HG02943 (cell line): ENCODE results near the gene VSIG4.
"Not testable (repeated sequence)": the region's sequence is repeated elsewhere in the genome, so short reads cannot be mapped to it uniquely, and the experiment has no call there.

Experiments used
- ATAC-seq: cut with Tn5 transposase; IDR thresholded peaks from one replicate; pipeline ENCODE4 v1.9.1; 2021; ENCODE audit warnings: mild to moderate bottlenecking, low read depth, moderate library complexity; ENCODE audit not compliant: unreplicated experiment

Gene VSIG4, protein sequence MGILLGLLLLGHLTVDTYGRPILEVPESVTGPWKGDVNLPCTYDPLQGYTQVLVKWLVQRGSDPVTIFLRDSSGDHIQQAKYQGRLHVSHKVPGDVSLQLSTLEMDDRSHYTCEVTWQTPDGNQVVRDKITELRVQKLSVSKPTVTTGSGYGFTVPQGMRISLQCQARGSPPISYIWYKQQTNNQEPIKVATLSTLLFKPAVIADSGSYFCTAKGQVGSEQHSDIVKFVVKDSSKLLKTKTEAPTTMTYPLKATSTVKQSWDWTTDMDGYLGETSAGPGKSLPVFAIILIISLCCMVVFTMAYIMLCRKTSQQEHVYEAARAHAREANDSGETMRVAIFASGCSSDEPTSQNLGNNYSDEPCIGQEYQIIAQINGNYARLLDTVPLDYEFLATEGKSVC

DNA sequence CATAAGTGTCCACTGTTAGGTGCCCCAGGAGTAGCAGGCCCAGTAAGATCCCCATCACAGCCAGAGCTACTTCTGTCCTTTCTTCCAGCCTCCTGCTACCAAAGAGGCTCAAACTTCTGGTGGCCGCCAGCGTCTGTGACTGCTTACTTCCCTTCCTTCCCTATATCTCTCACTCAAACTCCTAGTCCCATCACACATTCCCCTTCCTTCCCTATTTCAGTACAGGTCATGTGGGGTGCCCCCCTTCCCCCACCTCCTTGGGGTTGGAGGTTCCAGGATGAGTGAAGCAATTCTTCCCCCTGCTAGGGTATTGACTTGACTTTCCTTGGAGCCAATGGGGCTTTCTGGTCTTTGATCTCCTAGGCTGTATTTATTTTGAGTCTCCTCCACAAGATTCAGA is at the start of gene VSIG4:
Gene VSIG4, minus strand, starts transcription at position 137 of the 400 bp plus-strand sequence. Its CDS starts 82 bp downstream, at position 55.
- no peak for ATAC-seq

DNA sequence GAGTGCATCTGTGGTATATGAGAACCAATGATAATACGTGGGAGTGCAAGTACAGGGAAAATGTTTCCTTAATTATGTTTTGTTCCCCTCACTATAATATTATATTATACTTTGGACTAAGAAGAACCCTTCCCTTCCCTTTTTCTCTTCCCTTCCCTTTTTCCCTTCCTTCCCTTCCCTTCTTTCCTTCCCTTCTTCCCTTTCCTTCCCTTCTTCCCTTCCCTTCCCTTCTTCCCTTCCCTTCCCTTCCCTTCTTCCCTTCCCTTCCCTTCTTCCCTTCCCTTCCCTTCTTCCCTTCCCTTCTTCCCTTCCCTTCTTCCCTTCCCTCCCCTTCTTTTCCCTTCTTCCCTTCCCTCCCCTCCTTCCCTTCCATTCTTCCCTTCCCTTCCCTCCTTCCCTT is 36.9 kb upstream of the VSIG4 start:
- ATAC-seq = no peak

DNA sequence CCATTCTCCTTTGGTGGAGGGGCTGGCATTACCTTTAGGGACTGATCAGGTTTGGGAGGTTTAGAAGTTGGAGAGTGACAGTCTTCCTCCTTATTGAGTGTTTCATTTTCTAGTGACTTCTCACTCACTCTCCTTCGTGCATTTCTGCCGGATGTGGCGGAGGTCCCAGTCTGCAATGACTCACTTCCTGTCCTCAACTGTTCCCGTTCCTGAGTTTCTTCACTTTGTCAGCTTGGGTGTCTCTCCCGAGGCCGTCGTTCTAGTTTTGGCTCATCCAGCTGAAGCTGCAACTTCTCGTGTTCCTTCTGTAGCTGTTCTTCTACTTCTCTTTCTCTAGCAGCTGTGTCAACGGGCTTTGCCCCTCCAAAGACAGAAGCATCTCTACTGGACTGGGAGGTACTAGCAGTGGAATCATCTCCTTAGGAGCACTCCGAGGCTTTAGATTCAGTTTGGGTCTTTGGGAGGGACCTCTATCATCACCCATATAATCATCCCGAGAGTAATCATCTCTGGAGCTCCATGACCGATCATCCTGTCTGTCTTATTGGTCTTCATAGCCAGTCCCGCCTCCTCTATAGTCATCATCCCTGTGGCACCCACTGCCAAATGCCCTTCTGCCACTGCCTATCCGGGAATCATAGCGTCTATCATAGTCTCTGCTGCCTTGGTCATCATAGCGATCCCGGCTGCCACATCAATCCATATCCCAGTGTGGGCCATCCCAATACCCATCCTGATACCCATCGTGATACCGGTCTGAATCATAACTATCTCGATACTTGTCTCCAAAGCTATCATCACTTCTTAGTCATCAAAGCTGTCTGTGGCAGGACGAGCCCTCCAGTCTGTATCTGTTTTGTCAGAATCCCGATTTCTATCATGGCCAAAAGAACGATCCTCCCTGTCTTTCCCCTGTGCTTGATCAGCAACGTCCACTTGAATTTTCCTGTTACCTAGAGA is 35.3 kb upstream of the VSIG4 start:
- no peak for ATAC-seq

DNA sequence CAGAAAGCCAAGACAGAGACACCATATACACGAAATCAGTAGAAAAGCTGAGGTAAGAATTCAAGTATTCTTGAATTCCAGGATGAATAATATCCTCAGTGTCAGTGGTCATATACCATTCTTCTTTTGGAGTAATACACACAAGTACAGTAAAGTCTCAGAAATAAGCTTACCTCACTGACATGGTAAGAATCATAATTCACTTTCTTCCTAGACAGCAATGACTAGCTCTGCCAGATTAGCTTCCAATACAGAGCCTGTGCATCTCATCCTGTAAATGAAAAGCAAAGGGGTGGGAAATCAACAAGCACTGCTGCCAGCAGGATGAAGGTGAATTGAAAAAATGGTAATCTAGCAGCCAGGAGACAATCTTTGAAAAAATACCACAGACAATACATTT is 31.2 kb upstream of the VSIG4 start:
- ATAC-seq = no peak

DNA sequence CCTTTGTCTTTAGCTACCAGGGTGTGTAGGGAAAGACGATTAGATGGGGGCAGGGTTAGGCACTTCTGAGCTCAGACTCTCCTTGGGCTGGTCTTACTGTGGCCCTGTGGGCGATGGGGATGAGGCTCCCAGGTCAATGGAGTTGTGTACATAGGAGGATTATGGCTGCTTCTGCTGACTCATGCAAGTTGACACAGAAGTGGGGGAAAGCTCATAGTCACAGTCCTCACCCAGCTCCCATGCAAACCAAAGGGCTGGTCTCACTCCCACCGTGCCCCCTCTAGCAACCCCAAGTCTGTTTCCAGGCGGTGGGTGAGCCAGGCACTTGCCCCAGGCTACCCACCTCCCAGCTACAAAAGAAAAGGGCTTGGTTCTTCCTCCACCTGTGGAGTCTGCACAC is 24.4 kb upstream of the VSIG4 start:
- ATAC-seq = no peak

DNA sequence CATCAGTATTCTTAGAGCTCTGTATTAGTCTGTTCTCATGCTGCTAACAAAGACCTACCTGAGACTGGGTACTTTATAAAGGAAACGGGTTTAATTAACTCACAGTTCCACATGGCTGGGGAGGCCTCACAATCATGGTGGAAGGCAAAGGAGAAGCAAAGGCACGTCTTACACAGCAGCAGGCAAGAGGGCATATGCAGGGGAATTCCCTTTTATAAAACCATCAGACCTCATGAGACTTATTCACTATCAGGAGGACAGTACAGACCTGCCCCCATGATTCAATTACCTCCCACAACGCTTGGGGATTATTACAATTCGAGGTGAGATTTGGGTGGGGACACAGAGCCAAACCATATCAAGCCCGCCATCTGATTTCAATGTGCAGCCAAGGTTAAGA is 17.1 kb upstream of the VSIG4 start:
- not testable (repeated sequence) for ATAC-seq

DNA sequence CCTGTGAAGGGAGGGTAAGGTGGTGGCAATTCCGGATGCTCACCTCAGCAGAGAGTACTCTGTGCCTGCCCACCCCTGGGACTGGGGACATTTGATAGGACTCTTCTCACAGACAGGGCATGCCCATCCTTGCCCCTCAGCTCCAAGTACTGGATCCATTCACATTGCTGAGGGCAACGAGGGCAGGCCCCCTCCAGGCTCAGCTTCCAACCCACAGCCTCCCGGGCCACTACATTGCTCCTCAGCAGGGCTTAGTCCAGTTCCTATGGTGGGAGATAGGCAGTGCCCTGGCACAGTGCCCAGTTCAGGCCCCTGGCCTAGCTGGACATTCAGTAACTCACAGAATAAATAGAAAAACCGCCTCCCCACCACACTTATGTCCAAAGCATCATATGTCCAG is 15.1 kb upstream of the VSIG4 start:
- no peak for ATAC-seq

DNA sequence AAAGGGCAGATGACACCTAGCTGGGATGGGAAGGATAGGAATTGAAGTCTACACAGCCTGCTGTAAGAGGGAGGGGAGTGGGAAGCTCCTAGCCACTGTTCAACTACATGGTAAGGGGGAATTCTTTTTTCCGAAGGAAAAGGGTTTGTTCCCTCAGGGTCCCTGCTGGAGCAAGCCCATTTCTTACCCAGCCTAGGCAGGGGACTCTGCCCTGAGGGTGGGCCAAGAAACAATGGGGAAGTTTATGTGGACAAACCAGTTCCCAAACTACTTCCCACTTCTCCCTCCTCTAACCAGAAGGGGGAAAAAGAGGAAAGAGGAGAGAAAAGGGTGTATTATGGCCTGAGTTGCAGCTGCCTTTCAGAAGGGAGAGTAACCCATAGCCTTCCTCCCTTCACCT is 13.5 kb upstream of the VSIG4 start:
- ATAC-seq = no peak

DNA sequence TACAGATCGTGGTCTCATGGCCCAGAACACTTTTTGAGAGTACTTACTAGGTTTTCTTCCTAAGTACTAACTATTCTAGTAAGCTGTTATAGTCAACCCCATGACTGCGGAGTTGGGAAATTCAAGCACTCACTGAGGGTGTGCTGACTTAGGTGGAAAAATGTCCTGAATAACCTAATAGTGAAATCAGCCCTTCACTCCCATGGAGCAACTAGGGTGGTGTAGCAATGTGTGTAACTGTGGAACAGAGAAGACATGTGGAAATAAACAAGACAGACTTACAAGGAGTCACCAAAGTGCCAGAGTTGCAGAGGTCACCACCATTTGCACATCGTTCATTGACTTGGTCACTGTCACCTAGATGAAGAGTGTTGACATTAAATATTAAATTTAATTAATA is 12.1 kb upstream of the VSIG4 start:
- ATAC-seq = no peak

DNA sequence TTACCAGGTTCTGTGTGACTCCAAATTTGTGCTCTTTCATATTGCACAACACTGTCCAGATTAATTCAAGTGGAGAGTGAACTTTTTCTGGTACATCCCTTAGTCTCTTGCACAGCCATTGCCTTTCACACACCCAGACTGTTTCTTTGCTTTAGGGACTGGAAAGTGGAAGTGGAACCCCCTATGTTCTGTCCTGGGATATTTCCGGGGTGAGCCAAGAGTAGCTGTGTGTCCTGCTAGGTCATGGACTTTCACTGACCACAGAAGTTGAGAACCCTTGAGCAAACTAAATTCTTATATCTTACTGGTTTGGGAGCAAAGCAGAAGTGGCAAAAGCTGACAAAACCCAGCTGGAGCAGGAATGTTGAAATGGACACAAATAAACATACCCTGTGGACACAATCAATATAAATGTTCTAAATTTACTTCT is 10.3 kb upstream of the VSIG4 start:
- no peak for ATAC-seq

DNA sequence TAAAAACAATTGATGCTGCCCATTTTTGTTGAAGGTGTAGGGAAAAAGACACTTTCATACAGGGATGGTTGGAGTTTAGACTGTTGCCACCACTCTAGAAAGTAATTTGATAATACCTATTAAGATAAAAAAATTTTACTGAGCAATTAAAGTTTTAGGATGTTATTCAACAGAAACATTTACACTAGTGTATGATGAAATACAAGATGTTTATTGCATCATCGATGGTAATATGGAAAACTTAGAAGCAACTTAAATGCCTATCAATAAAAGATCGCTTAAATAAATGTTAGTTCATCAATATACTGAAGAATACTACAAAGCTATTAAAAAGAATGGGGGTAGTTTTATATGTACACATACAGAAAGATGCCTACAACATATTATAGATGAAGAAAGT is 9.2 kb upstream of the VSIG4 start:
- no peak for ATAC-seq

DNA sequence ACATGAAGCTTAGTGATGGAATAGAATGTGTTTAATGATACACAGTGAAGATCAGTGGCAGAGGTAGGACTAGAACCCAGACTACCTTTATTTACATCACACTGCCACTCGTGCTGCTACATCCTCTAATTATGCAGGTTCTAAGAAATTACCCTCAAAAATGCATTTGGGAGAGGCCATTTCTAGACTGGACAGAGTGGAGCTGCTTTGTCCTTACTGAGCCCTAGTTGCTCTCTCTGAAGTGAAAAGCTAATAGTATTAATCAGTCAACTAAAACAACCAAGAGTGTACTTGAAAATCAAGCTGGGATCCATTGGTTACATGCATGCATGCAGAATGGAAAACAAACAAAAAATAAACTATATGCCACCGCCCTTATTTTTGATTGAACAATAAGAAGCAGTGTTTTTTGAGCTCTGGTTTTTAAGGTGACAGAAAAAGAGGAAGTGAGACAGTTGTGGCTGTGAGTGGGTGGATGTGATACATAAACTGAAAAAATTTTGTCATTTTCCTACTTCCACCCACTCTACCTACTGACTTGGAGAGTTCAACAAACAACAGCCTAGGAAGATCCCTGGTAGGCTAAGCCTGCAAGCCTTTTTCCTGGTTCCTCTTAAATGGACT is 6.8 kb upstream of the VSIG4 start:
- peak; percentile 75 for ATAC-seq

DNA sequence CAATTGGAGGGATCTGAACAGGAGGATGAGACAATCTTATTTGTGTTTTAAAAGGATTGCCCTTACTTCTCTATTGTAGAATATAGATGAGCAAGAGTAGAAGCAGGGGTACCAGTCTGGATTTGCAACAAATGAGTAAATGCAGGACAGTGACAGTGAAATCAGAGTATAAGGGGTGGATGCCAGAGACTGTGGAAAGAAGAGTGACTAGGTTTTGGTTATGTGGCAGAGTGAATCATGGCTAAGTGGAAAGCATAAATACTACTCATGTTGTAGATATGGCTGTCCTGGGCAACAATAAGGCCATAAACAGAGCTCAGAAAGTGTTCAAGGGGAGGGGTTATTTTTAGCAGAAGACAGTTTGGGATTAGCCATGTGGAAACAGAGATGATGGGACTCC is 6.0 kb upstream of the VSIG4 start:
- no peak for ATAC-seq

DNA sequence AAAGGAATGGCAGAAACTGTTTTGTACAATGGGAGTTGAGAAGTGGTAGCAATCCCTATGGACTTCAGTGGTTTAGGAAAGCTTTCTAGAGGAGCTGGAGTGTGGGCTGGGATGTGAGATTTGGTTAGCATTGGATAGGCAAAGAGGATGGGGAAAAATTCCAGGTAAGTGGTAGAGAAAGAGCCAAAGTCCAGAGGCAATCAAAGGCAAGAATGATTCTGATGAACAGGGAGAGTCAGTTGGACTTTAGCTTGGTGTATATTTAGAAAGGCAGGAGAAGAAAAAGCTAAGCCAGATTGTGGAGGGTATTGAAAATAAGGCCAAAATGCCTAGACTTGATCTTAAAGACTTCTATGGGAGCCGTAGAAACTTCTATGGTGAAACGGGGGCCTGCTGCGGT is 3.7 kb upstream of the VSIG4 start:
- no peak for ATAC-seq

DNA sequence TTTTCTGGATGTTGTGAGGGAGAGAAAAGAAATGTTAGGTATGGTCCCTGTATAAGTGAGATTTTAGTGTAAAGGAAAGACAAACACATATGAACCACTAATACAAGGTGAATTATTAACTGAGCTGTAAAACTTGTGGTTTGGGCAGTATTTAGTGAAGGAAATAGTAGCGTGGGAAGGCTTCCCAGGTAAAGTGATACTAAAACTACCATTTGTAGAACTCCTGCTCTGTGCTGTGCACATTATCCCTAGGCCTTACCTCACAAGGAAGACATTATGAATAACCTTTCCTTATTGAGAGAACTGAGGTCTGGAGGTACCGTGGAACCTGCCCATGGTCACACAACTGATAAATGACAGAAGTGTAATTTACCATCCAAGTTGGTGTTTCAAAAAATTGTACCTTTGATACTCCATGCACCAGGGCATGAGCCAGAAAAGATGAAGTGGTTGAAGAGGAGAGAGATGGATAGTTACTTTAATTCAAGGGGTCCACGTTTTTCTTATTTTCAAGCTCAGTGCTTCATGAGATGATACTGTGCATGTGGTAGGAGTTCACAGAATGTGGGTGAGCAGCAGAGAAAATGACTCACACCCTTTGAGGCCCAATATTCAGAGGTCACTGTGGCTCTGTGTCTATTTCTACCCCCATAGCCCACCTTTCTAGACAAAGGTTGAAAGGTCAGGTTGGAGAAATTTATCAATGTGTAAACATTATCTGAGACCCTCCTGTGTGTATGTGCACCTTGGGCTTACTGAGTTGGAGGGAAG is 2.6 kb upstream of the VSIG4 start:
- peak; percentile 50 for ATAC-seq

DNA sequence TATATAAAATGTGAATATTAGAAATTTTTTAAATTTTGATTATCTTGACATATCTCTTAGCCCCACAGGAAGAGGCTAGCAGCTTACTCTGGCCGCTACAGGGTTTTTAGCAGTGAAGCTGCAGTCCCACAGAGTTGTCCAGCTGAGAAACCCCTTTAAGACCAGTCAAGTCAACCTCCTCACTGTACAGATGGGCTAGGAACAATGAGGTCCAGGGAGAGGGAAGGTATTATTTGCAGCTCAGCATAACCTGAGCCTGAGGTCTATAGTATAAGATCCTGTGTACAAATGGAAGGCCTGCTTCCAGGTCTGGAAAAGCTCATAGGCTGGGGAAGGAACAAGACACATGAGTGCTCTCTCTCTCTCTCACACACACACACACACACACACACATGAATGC is 1.8 kb downstream of the VSIG4 start:
- ATAC-seq = no peak

DNA sequence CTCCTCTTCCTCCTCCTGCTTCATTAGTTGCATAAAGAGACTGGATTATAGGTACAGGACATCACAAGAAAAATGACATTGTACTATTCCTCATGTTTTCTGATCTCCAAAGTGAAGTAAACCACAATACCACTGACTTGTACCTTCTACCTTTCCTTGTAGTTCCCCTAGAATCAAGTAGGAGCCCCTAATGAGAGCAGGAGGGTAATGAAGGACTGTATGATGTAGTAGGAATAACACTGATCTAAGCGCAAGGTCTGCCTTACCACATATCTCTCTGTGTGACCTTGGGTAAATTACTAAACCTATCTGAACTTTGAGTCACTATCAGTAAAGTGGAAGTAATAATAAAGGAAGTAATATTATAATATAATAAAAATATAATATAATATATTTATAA is 3.6 kb downstream of the VSIG4 start:
- ATAC-seq = no peak

DNA sequence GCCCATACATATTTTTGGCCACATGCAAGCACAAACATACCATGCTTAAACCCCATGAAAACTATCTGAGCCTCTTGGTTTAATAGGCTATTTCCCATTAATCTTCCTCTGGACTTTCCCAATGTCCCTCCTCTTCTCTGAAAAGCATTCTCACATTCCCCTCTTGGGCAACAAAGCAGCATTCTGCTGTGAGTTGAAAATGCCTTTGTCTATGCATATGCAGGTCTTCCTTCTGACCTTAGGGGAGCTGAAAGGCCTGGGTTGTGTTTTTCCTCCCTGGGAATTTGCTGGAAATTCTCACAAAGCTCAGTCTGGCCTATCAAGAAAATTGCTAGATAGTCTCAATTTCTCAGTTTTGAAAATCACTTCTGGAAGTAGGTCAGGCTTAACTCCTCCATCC is 4.2 kb downstream of the VSIG4 start:
- no peak for ATAC-seq

DNA sequence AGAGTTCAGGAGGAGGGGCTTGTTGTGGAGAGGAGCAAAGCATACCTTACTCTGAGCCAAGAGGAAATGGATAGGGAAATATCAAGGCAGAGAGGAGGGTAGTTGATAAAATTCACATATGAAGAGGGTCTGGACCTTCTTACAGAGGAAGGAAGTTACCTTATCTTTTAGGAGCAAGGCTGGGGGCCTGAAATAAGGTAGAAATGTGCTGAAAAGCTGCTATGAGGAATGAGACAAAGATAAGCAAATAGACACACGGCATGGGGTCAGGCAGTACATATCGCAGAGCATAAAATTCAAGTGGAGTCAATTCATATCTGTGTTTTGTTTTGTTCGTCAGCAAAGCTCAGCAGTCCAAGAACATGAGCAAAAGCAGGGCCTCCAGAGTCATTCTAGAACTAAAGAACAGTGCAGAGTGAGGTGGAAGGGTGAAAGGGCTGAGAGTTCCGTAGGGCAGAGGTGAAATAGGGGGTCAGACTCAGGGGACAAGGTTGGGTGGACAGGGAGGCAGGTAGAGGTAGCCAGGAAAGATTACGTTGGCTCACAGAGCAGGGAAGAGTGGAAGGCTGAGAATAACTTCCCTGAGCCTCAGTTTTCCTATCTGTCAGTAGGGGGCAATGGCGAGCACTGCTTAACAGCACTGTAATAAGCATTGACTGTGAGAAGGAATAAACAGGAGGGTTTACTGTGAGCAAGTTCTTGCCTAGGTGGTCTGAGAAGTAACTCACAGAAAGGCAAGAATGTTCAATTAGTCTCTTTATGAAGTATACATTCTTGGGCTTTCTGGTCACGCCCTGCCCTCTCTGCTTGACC is 9.2 kb downstream of the VSIG4 start:
- peak; percentile 68 for ATAC-seq

DNA sequence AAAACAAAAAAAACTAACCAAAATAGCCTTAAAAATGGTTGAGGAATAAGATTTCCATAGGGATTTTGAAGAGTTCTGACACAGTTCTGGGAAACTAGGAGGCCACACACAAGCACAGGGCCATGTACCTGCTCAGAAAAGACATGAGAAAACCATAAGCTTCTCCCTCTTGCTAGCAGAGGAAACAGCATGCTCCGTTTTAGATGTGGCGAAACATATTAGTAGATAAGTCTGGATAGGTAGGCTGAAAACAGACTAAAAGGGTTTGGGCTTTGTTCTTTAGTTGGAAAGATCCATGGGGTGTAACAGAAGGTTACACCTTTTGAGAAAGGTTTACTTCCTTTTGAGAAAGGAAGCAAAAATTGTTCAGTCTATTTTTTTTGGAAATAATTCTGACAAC is 10.9 kb downstream of the VSIG4 start:
- no peak for ATAC-seq
